Fibroblast of lung (primary cell): ENCODE data around the gene B4GALT6.

Experiments used
- EZH2 ChIP-seq: IDR thresholded peaks from 2 replicates; pipeline ENCODE4 v1.5.1; 2012; ENCODE audit warnings: low read length, control low read depth, mild to moderate bottlenecking; ENCODE audit errors: missing control alignments
- TF ChIP-seq, protein P1 (sequence below), 2 donors: IDR thresholded peaks in 1 of 2; conservative IDR thresholded peaks in 1 of 2; 1 replicate in 1 of 2; 2 replicates in 1 of 2; pipeline ENCODE4 v1.5.1; 2011 to 2012; ENCODE audit warnings: low read length in 2 of 2, control low read depth in 1 of 2, inconsistent platforms in 1 of 2, low read depth in 1 of 2, mild to moderate bottlenecking in 1 of 2

DNA sequence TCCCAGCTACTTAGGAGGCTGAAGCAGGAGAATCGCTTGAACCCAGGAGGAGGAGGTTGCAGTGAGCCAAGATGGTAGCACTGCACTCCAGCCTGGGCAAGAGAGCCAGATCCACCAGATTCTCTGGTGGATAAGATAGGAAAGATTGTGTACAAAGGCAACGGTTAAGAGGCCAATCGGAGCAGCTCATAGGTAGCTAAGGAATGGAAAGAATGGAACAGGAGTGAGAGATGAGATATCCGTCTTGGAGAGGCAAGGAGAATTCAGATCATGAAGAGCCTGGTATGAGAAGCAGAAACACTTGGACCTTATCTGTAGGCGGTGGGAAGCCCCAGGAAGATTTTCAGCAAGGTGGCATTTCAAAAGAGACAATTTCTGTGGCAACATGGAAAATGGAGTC is 65.6 kb downstream of the B4GALT6 start:
- TF ChIP-seq, protein P1, sequence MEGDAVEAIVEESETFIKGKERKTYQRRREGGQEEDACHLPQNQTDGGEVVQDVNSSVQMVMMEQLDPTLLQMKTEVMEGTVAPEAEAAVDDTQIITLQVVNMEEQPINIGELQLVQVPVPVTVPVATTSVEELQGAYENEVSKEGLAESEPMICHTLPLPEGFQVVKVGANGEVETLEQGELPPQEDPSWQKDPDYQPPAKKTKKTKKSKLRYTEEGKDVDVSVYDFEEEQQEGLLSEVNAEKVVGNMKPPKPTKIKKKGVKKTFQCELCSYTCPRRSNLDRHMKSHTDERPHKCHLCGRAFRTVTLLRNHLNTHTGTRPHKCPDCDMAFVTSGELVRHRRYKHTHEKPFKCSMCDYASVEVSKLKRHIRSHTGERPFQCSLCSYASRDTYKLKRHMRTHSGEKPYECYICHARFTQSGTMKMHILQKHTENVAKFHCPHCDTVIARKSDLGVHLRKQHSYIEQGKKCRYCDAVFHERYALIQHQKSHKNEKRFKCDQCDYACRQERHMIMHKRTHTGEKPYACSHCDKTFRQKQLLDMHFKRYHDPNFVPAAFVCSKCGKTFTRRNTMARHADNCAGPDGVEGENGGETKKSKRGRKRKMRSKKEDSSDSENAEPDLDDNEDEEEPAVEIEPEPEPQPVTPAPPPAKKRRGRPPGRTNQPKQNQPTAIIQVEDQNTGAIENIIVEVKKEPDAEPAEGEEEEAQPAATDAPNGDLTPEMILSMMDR (conservative IDR thresholded peaks at IDR 0.05 in 1 of 2, IDR thresholded peaks at IDR 0.05 in 1 of 2; ENCODE audit: low read depth in 1 of 2, low read length in 2 of 2): no peak
- TF ChIP-seq EZH2: no peak
